ENCODE data around the gene TAF6L. TPM values are rescaled to one million over a fixed set of nuclear protein-coding genes. Genes with fewer than 3 reads are reported as not detected.

The TAF6L gene, protein sequence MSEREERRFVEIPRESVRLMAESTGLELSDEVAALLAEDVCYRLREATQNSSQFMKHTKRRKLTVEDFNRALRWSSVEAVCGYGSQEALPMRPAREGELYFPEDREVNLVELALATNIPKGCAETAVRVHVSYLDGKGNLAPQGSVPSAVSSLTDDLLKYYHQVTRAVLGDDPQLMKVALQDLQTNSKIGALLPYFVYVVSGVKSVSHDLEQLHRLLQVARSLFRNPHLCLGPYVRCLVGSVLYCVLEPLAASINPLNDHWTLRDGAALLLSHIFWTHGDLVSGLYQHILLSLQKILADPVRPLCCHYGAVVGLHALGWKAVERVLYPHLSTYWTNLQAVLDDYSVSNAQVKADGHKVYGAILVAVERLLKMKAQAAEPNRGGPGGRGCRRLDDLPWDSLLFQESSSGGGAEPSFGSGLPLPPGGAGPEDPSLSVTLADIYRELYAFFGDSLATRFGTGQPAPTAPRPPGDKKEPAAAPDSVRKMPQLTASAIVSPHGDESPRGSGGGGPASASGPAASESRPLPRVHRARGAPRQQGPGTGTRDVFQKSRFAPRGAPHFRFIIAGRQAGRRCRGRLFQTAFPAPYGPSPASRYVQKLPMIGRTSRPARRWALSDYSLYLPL
- 1 to 10 TPM; 5.8 to 9.5 TPM for total RNA-seq

DNA sequence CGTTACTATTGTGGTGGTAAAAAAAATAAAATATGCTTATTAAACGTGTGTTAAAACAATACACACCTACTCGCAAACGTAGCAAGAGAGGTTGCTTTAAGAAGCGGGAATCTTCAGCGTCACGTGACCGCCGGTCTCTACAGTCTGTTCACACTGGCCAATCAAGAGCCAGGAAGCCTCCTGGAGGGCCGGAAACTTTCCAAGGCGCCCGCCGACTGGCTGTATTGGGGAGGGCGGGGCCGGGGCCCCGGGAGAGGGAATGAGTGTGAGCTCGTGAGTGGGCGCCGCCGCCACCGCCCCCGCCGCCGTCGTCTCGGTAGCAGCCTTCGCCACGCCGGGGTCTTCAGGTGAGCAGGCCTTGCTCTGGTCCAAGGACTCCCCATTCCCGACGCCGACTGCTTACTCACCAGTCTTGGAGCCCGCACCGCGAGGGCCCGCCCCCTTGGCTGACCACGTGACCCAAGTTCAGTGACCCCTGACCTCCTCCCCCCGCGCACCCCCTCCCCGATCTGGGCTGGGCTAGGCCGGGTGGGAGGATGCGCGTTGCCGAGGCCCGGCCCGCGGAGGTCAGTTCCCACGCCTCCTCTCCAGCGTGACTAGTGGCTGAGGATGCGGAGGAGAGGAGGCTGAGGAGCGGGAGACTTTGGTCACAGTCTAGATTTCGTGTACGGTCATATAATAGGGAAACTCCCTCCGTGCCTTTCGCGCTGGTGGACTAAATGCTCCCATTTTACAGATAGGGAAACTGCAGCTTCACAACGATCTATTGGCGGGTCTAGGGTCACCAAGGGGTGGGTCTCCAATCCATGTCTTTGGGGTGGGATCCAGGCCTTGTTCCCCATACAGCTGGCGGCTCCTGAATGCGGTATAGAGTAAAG, at the start of gene TAF6L:
TAF6L (plus strand) TSS at position 253 of the 878 bp plus-strand sequence. CDS start 4,388 bp downstream, outside the sequence.
- peak within 1 kb of the TSS; percentile 88 to 93 for H3K27ac ChIP-seq
- no peaks in the 10 kb centered on the region for H3K27me3 ChIP-seq
- peaks cover 21% of the 10 kb centered on the region for H3K36me3 ChIP-seq
- TF ChIP-seq CTCF (IDR thresholded peaks at IDR 0.05), result no peak
- peaks cover 0 to 21% of the 10 kb centered on the region in 2 donors for H3K4me1 ChIP-seq
- peak within 1 kb of the TSS; percentile 60 to 68 for H3K4me3 ChIP-seq
- no peaks in the 10 kb centered on the region for H3K9me3 ChIP-seq
- peak; percentile 99 for DNase-seq (ENCODE audit: low spot score)

DNA sequence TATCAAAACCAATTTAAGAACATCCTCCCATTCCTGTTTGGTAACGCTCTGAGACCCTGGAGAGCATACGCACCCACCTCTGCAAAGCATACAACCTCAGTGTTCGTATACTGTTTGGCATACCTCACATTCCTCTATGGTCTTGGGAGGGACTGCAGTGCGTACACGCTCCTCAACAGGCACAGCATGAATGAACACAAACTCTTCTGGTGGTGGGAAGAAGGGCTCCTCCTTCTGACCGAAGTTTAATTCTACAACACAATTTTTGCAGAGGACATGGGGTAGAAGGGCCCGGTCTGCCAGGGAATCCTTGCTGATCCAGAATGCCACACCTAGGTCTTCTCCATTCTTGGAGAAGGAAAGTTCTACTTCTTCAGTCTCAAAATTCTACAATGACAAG, 49.2 kb upstream of the TAF6L start:
- no peaks in the 10 kb centered on the region for H3K9me3 ChIP-seq
- peaks cover 69% of the 10 kb centered on the region for H3K36me3 ChIP-seq
- H3K4me1 ChIP-seq, result peaks cover 0 to 26% of the 10 kb centered on the region in 2 donors

DNA sequence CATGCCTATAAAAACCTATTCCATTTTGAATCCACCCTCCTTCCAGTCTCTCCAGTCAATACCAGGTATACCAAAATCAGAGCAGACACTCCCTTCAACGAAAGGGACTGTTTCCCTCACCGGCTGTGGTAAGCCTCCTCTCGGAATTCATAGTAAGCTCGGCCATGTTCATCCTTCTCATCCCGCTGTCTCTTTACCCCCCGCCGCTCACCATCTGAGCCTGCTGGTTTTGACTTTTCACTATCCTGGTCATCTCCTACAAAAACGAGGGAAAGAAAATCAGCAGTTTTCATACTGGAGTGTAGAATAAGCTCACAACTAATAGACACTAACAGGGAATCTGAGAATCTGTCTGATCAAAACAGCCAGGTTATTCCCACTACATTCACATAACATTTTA, 47.0 kb upstream of the TAF6L start:
- Histone ChIP-seq H3K27ac (no peak overlapping the region), H3K36me3 (peaks cover 47% of the 10 kb centered on the region), H3K9me3 (no peaks in the 10 kb centered on the region), H3K27me3 (no peaks in the 10 kb centered on the region), H3K4me1 (peaks cover 0 to 31% of the 10 kb centered on the region in 2 donors), H3K4me3 (no peak overlapping the region)
- DNase-seq (ENCODE audit: low spot score), result no peak
- no peak for TF ChIP-seq CTCF (IDR thresholded peaks at IDR 0.05)

More for the DNA sequence above, 49.2 kb upstream of the TAF6L start:
- TF ChIP-seq CTCF (IDR thresholded peaks at IDR 0.05), result no peak
- DNase-seq (ENCODE audit: low spot score), result no peak
- no peaks in the 10 kb centered on the region for H3K27me3 ChIP-seq
- no peak overlapping the region for H3K4me3 ChIP-seq
- no peak overlapping the region for H3K27ac ChIP-seq

- H3K36me3 ChIP-seq, result peaks cover 33% of the 10 kb centered on the region
- no peak for TF ChIP-seq CTCF (IDR thresholded peaks at IDR 0.05)
- H3K4me3 ChIP-seq, result peak overlapping the region; percentile 76 to 82
- no peaks in the 10 kb centered on the region for H3K27me3 ChIP-seq
- DNase-seq (ENCODE audit: low spot score), result no peak
- H3K27ac ChIP-seq, result peak overlapping the region; percentile 94 to 98
- H3K9me3 ChIP-seq, result no peaks in the 10 kb centered on the region
- H3K4me1 ChIP-seq, result peaks cover 0 to 45% of the 10 kb centered on the region in 2 donors
Observed at GRCh38 chr11:62725646-62726045, 45.5 kb upstream of the TAF6L start.

GRCh38 chr11:62726156-62726914, 44.9 kb upstream of the TAF6L start:
- Histone ChIP-seq H3K9me3 (no peaks in the 10 kb centered on the region), H3K36me3 (peaks cover 30% of the 10 kb centered on the region), H3K27me3 (no peaks in the 10 kb centered on the region), H3K4me3 (peak overlapping the region; percentile 76 to 82), H3K4me1 (peaks cover 0 to 51% of the 10 kb centered on the region in 2 donors), H3K27ac (peak overlapping the region; percentile 94 to 98)
- no peak for DNase-seq (ENCODE audit: low spot score)
- TF ChIP-seq CTCF (IDR thresholded peaks at IDR 0.05), result no peak

Measured in right atrium auricular region (tissue), 2 donors.